IMR-90 (cell line): ENCODE measurements around the gene KIAA0232. TPM values are rescaled to one million over a fixed set of nuclear protein-coding genes. Genes with fewer than 3 reads are reported as not detected.
A peak's percentile ranks its signal among the peaks of the same experiment; 100 is the strongest.

ENCODE experiments used
- ATAC-seq: fragments of 200-7000 bp; cut with Tn5 transposase; 2 replicates; pipeline ENCODE4 v1.9.1; 2020; ENCODE audit warnings: low read depth, mild to moderate bottlenecking, moderate library complexity
- BruUV-seq: library from RNA; stranded (reverse); fragments of 400-500 nt; replicated peaks from 2 replicates; lab custom pipeline; 2021; lab: Mats Ljungman, UMichigan
- CTCF ChIA-PET: fragments of 300-600 bp; formaldehyde crosslinking; extraction: SDS; loops from one replicate; lab custom pipeline; 2021; ENCODE audit warnings: antibody characterized with exemption; lab: Yijun Ruan, JAX
- POLR2A ChIA-PET: fragments of 300-600 bp; sonication (Branson Sonifier 250); formaldehyde crosslinking; loops from one replicate; lab custom pipeline; 2022; ENCODE audit warnings: antibody characterized with exemption; ENCODE audit not compliant: unreplicated experiment; lab: Charles Lee
- DNase-seq: peaks from one replicate; pipeline ENCODE4 v3.0.0; 2013
- H2AFZ ChIP-seq: replicated peaks from 2 replicates; pipeline ENCODE3; 2013; ENCODE audit warnings: low read length, mild to moderate bottlenecking; ENCODE audit not compliant: poor library complexity
- H2AK5ac ChIP-seq: 2 replicates; pipeline ENCODE4 v1.6.1; 2013; ENCODE audit warnings: low read depth, low read length, inconsistent platforms
- H2AK9ac ChIP-seq: replicated peaks from 2 replicates; pipeline ENCODE3; 2013; ENCODE audit warnings: mild to moderate bottlenecking, low read depth, low read length, moderate library complexity; ENCODE audit not compliant: poor library complexity
- H2BK120ac ChIP-seq: 2 replicates; pipeline ENCODE4 v1.6.1; 2013; ENCODE audit warnings: low read depth, low read length, inconsistent platforms
- H2BK15ac ChIP-seq: 3 replicates; pipeline ENCODE4 v1.6.1; 2013; ENCODE audit warnings: low read depth, low read length, inconsistent platforms
- H2BK20ac ChIP-seq: 2 replicates; pipeline ENCODE4 v1.6.1; 2013; ENCODE audit warnings: low read depth, mild to moderate bottlenecking, inconsistent platforms, low read length, moderate library complexity
- H2BK5ac ChIP-seq: 2 replicates; pipeline ENCODE4 v1.6.1; 2013; ENCODE audit warnings: mild to moderate bottlenecking, low read depth, low read length, inconsistent platforms; ENCODE audit not compliant: poor library complexity, severe bottlenecking
- H3K14ac ChIP-seq: replicated peaks from 2 replicates; pipeline ENCODE4 v1.6.1; 2013; ENCODE audit warnings: low read depth, low read length, inconsistent platforms
- H3K18ac ChIP-seq: 2 replicates; pipeline ENCODE4 v1.6.1; 2013; ENCODE audit warnings: low read depth, low read length, control low read depth
- H3K23ac ChIP-seq: 2 replicates; pipeline ENCODE4 v1.6.1; 2013; ENCODE audit warnings: low read depth, low read length, inconsistent platforms
- H3K27ac ChIP-seq: 2 replicates; pipeline ENCODE4 v1.5.1; 2013; ENCODE audit warnings: mild to moderate bottlenecking, control low read depth, low read length; ENCODE audit not compliant: insufficient read depth
- H3K27me3 ChIP-seq: 2 replicates; pipeline ENCODE4 v1.6.1; 2013; ENCODE audit warnings: low read length; ENCODE audit not compliant: control insufficient read depth, insufficient read depth
- H3K36me3 ChIP-seq: 2 replicates; pipeline ENCODE4 v1.6.1; 2013; ENCODE audit warnings: low read length, mixed read lengths; ENCODE audit not compliant: control insufficient read depth, insufficient read depth
- H3K4ac ChIP-seq: 2 replicates; pipeline ENCODE4 v1.6.1; 2013; ENCODE audit warnings: low read depth, low read length, inconsistent platforms
- H3K4me1 ChIP-seq: 2 replicates; pipeline ENCODE4 v1.6.1; 2013; ENCODE audit warnings: low read length, mixed read lengths; ENCODE audit not compliant: control insufficient read depth, insufficient read depth
- H3K4me2 ChIP-seq: 2 replicates; pipeline ENCODE4 v1.6.1; 2013; ENCODE audit warnings: low read depth, mild to moderate bottlenecking, control low read depth, low read length, moderate library complexity
- H3K4me3 ChIP-seq: 2 replicates; pipeline ENCODE4 v1.5.1; 2013; ENCODE audit warnings: low read depth, mild to moderate bottlenecking, control low read depth, low read length, moderate library complexity; ENCODE audit not compliant: insufficient read depth
- H3K56ac ChIP-seq: 2 replicates; pipeline ENCODE4 v1.6.1; 2013; ENCODE audit warnings: low read length, inconsistent platforms; ENCODE audit not compliant: insufficient read depth; ENCODE audit errors: extremely low read depth
- H3K79me1 ChIP-seq, 2 experiments: 2 replicates each; pipeline ENCODE4 v1.6.1; 2013; ENCODE audit warnings: low read length in 2 of 2, inconsistent platforms in 1 of 2, low read depth in 1 of 2
- H3K9ac ChIP-seq: 2 replicates; pipeline ENCODE4 v1.6.1; 2013; ENCODE audit warnings: low read depth, low read length, control low read depth
- H3K9me1 ChIP-seq: 2 replicates; pipeline ENCODE4 v1.6.1; 2013; ENCODE audit warnings: low read length, inconsistent platforms; ENCODE audit not compliant: insufficient read depth
- H3K9me3 ChIP-seq: 2 replicates; pipeline ENCODE4 v1.6.1; 2013; ENCODE audit warnings: low read length; ENCODE audit not compliant: control insufficient read depth, insufficient read depth
- H4K20me1 ChIP-seq: 2 replicates; pipeline ENCODE4 v1.6.1; 2013; ENCODE audit warnings: low read length, inconsistent platforms; ENCODE audit not compliant: insufficient read depth
- H4K5ac ChIP-seq: 2 replicates; pipeline ENCODE4 v1.6.1; 2013; ENCODE audit warnings: mild to moderate bottlenecking, low read depth, low read length, control low read depth
- H4K8ac ChIP-seq, 2 experiments: 2 replicates each; pipeline ENCODE4 v1.6.1; 2013; ENCODE audit warnings: low read depth in 2 of 2, low read length in 2 of 2, control low read depth in 1 of 2, inconsistent platforms in 1 of 2
- H4K91ac ChIP-seq: 2 replicates; pipeline ENCODE4 v1.6.1; 2013; ENCODE audit warnings: low read depth, low read length, inconsistent platforms; ENCODE audit not compliant: insufficient read depth
- CHD1 ChIP-seq: IDR thresholded peaks from 2 replicates; pipeline ENCODE4 v1.6.1; 2012; ENCODE audit warnings: low read depth, low read length, improper control_type of control experiment
- ELK1 ChIP-seq: fragments of 150-350 bp; IDR thresholded peaks from 2 replicates; pipeline ENCODE4 v1.6.1; 2016; ENCODE audit warnings: low read depth, mild to moderate bottlenecking, low read length, moderate library complexity, borderline replicate concordance
- NFE2L2 ChIP-seq: fragments of 150-350 bp; IDR thresholded peaks from 2 replicates; pipeline ENCODE4 v1.6.1; 2016; ENCODE audit warnings: low read depth, mild to moderate bottlenecking, low read length
- USF2 ChIP-seq: fragments of 150-350 bp; IDR thresholded peaks from 2 replicates; pipeline ENCODE4 v1.6.1; 2017; ENCODE audit warnings: mild to moderate bottlenecking, antibody characterized with exemption, low read length, low read depth
- WGBS, 2 experiments: methylation state at CpG; one replicate each; pipeline versions ENCODE4 v1.1.5 to v1.1.7; 2013; ENCODE audit warnings: missing lambda C conversion rate in 2 of 2; ENCODE audit not compliant: insufficient read length in 1 of 2; ENCODE audit errors: extremely low coverage in 2 of 2; 5-methylcytosine and 5-hydroxymethylcytosine counted together
- dilution Hi-C: fragments of 300-500 bp; cut with HindIII; formaldehyde crosslinking; loops from one replicate; pipeline ENCODE4 v1.14.3; 2018; ENCODE audit warnings: low sequenced_read_pairs; ENCODE audit not compliant: unreplicated experiment
- in situ Hi-C: fragments of 300-500 bp; cut with MboI; formaldehyde crosslinking; loops from 3 replicates; pipeline ENCODE4 v1.14.3; 2019; ENCODE audit warnings: low sequenced_read_pairs, inconsistent platforms, mixed read lengths
- intact Hi-C: fragments of 100-400 bp; cut with micrococcal nuclease; formaldehyde crosslinking; loops from 2 replicates; pipeline ENCODE4 v1.10.0; 2022
- polyA plus RNA-seq, 3 experiments: library from polyadenylated mRNA; depleted of rRNA; stranded (reverse); fragments of >200 nt; gene quantifications; 2 replicates each; pipeline ENCODE4 v1.2.3, GENCODE V29; 2012; ENCODE audit warnings: low replicate concordance in 1 of 3
- total RNA-seq: library from RNA; depleted of rRNA; stranded (reverse); fragments of >200 nt; gene quantifications from 2 replicates; pipeline ENCODE4 v1.2.3, GENCODE V29; 2012
- TF ChIP-seq, protein P1 (sequence below): conservative IDR thresholded peaks from 2 replicates; pipeline ENCODE4 v1.5.1; 2012; ENCODE audit warnings: mild to moderate bottlenecking, low read depth, low read length, improper control_type of control experiment

KIAA0232 gene
- total and polyA plus RNA-seq, 2 of the 4 experiments (the other 2 are of a cell fraction), result 6.8 to 19.5 TPM

GRCh38 chr4:6887591-6888371, 105.3 kb downstream of the KIAA0232 start:
- no peaks in the 10 kb centered on the region for H3K9me3 ChIP-seq
- H3K27me3 ChIP-seq, result no peaks in the 10 kb centered on the region
- H2BK20ac ChIP-seq, result no peak overlapping the region
- H3K9me1 ChIP-seq, result peaks cover 12% of the 10 kb centered on the region
- no peak overlapping the region for H4K91ac ChIP-seq
- intact Hi-C loops (no loop called here), in situ Hi-C loops (no loop called here), dilution Hi-C loops (no loop called here)
- ChIA-PET POLR2A (no interaction called here), CTCF (no interaction called here)
- no peak overlapping the region for H4K8ac ChIP-seq
- H2AFZ ChIP-seq, result peak overlapping the region; percentile 21
- H3K14ac ChIP-seq, result no peak overlapping the region
- H2AK5ac ChIP-seq, result no peak overlapping the region
- DNase-seq (no peak), ATAC-seq (no peak)
- no peak overlapping the region for H3K23ac ChIP-seq
- no peak overlapping the region for H3K18ac ChIP-seq
- TF ChIP-seq CHD1 (no peak), ELK1 (no peak), USF2 (no peak), NFE2L2 (no peak)
- TF ChIP-seq, protein P1, sequence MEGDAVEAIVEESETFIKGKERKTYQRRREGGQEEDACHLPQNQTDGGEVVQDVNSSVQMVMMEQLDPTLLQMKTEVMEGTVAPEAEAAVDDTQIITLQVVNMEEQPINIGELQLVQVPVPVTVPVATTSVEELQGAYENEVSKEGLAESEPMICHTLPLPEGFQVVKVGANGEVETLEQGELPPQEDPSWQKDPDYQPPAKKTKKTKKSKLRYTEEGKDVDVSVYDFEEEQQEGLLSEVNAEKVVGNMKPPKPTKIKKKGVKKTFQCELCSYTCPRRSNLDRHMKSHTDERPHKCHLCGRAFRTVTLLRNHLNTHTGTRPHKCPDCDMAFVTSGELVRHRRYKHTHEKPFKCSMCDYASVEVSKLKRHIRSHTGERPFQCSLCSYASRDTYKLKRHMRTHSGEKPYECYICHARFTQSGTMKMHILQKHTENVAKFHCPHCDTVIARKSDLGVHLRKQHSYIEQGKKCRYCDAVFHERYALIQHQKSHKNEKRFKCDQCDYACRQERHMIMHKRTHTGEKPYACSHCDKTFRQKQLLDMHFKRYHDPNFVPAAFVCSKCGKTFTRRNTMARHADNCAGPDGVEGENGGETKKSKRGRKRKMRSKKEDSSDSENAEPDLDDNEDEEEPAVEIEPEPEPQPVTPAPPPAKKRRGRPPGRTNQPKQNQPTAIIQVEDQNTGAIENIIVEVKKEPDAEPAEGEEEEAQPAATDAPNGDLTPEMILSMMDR, result no peak
- H4K5ac ChIP-seq, result no peak overlapping the region
- H4K20me1 ChIP-seq, result no peaks in the 10 kb centered on the region
- H3K79me1 ChIP-seq, result peaks cover 0 to 13% of the 10 kb centered on the region in 2 experiments; a peak in 2 of 4 replicates
- no peak overlapping the region for H2BK5ac ChIP-seq
- H2BK120ac ChIP-seq, result no peak overlapping the region
- H3K4ac ChIP-seq, result no peak overlapping the region
- no peak overlapping the region for H2BK15ac ChIP-seq
- no peak overlapping the region for H3K27ac ChIP-seq
- no peak overlapping the region for H3K9ac ChIP-seq
- no peak overlapping the region for H3K56ac ChIP-seq
- H2AK9ac ChIP-seq, result no peak overlapping the region
- WGBS, 2 experiments, result 84% methylated on average over 12 of the region's 21 CpGs; no CpG with 5 or more reads in 1 of the 2 experiments
- no peak overlapping the region for H3K4me3 ChIP-seq
- H3K4me2 ChIP-seq, result no peak overlapping the region
- BruUV-seq, result no TSS peak
- peaks cover 20% of the 10 kb centered on the region for H3K4me1 ChIP-seq
- peaks cover 3% of the 10 kb centered on the region; the same call in 1 of the 2 replicates for H3K36me3 ChIP-seq
